HFFc6 (cell line): ENCODE data around the gene RAB35. TPM values are rescaled to one million over a fixed set of nuclear protein-coding genes. Genes with fewer than 3 reads are reported as not detected.

ENCODE experiments used
- DNase-seq: peaks from one replicate; pipeline ENCODE4 v3.0.0-alpha.2; 2018
- H3K27ac Mint-ChIP-seq: 2 replicates; pipeline ENCODE4 v1.8.0; 2020; ENCODE audit warnings: mild to moderate bottlenecking, mixed read lengths
- H3K27me3 Mint-ChIP-seq: 2 replicates; pipeline ENCODE4 v1.8.0; 2021; ENCODE audit warnings: mild to moderate bottlenecking, moderate library complexity, mixed read lengths; ENCODE audit not compliant: insufficient read depth
- H3K36me3 Mint-ChIP-seq: 2 replicates; pipeline ENCODE4 v1.8.0; 2021; ENCODE audit warnings: low read depth, mixed read lengths
- H3K4me1 Mint-ChIP-seq: 2 replicates; pipeline ENCODE4 v1.8.0; 2020; ENCODE audit warnings: low read depth, mixed read lengths
- H3K4me3 Mint-ChIP-seq: 2 replicates; pipeline ENCODE4 v1.8.0; 2020; ENCODE audit warnings: mild to moderate bottlenecking, moderate library complexity, mixed read lengths
- H3K9me3 Mint-ChIP-seq: 2 replicates; pipeline ENCODE4 v1.8.0; 2020; ENCODE audit warnings: mild to moderate bottlenecking, mixed read lengths
- total RNA-seq, 6 experiments: library from RNA; stranded (reverse); fragmentation: NEBNext Ultra II Directional; extraction: Animal tissue kit (Norgen Biotek cat#: 25700); gene quantifications; 2 replicates in 1 of 6; 3 replicates in 5 of 6; pipeline ENCODE4 v1.2.3, GENCODE V29; 2021
- TF ChIP-seq, protein P1 (sequence below): fragments of 200-600 bp; sonication (generic); IDR thresholded peaks from 2 replicates; pipeline ENCODE4 v1.5.0; 2021; ENCODE audit warnings: antibody characterized with exemption, mild to moderate bottlenecking

Gene RAB35
- total RNA-seq, 6 experiments from 2014 or later = 50.5 to 62.0 (median 55.3) TPM

DNA sequence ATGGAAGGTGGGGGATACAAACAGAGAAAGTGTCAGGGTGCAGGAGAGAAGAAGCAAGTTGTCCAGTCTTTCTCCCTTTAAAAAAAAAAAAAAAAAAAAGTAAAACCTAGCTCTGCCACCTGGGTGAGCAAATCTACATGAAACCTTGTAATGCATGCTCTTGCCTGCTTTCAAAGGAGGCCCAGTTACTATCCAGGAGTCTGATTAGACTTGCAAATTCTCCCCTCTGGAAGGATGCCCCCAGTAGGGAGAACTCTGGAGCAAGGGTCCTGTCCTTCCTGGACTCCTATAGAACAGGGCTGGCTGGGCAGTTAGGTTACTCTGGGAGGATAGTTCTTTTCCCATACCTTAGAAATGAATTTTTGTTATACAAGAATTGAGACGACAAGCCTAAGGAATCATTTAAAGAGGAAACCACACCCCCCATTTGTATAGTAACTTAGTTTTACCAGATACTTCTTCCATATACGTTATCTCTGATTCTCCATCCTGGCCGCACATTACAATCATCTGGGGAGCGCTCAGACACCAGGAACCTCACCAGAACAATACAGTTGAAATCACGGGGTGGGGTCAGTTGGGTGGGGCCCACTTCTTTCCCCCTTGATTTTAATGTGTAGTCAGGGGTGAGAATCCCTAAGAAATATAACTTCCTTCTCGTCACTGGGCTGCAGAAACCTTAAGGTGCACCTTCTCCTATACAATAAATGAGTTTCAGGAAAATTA is 30.5 kb downstream of the RAB35 start:
- Mint-ChIP-seq H3K4me3 (peak overlapping the region; percentile 88), H3K9me3 (no peaks in the 10 kb centered on the region), H3K4me1 (peaks cover 18% of the 10 kb centered on the region), H3K27ac (peak overlapping the region; percentile 93), H3K36me3 (peaks cover 3% of the 10 kb centered on the region; the same call in 1 of the 2 replicates), H3K27me3 (peaks cover 12% of the 10 kb centered on the region)
- DNase-seq = no peak
- TF ChIP-seq, protein P1, sequence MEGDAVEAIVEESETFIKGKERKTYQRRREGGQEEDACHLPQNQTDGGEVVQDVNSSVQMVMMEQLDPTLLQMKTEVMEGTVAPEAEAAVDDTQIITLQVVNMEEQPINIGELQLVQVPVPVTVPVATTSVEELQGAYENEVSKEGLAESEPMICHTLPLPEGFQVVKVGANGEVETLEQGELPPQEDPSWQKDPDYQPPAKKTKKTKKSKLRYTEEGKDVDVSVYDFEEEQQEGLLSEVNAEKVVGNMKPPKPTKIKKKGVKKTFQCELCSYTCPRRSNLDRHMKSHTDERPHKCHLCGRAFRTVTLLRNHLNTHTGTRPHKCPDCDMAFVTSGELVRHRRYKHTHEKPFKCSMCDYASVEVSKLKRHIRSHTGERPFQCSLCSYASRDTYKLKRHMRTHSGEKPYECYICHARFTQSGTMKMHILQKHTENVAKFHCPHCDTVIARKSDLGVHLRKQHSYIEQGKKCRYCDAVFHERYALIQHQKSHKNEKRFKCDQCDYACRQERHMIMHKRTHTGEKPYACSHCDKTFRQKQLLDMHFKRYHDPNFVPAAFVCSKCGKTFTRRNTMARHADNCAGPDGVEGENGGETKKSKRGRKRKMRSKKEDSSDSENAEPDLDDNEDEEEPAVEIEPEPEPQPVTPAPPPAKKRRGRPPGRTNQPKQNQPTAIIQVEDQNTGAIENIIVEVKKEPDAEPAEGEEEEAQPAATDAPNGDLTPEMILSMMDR = no peak

DNA sequence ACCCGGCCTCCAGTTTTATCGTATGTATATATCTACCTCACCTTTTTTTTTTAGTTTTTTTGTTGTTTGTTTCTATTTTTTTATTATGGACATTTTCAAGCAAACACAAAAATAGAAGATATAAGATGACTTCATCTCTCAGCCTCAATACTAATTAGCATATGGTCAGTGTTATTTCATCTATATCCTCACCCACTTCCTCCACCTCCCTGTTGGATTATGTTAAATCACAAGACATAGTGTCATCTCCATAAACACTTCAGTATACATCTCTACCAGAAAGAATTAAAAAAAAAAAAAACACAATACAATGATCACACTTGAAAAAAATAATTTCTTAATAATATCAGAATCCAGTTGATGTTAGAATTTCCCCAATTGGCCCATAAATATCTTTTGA is 34.9 kb downstream of the RAB35 start:
- Mint-ChIP-seq H3K27me3 (peaks cover 21% of the 10 kb centered on the region), H3K4me1 (peaks cover 16% of the 10 kb centered on the region), H3K4me3 (no peak overlapping the region), H3K36me3 (no peaks in the 10 kb centered on the region), H3K9me3 (no peaks in the 10 kb centered on the region), H3K27ac (no peak overlapping the region)
- DNase-seq = no peak
- TF ChIP-seq, protein P1 = no peak

DNA sequence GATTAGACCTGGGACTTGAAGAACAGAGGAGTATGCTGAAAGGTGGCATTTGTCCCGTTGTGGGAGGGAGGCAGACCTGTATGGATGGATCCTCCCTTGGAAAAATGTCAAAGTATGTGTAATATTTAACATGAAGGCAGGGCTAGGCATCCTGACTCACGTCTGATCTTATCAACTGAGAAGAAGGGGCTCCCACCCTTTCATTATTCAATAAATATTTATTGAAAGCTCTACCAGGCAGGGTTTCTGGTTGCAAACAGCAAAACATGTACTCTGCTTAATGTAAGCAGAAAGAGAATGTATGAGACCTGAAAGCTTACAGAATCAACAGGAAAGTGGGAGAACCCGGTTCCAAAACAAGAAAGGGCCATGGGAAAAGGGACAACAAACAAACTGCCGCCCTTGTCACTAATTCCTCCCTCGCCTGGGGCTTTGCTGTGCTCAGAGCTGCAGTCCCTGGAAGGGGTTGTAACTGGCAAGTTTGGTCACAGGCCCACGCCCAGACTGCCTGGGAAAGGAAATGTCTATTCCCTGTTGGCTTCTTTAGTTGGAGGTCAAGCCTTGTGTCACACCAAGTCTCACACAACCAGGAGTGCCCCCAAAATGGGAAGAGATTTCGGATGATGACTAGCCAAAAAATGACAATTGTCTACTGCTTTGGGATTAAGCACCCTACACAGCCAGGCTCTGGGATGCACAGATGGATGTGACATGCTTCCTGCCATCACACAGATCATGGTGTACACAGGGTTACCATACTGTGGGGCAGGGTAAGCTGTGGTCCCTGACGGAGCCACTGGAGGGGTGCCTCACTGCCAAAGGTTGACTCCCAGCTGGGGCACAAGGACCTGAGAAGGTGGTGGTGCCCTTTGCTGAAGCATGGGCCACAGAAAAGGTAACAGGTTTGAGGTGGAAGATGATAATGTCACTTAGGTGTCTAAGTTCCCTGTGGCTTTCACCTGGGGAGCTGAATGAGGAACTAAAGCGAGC is 36.8 kb downstream of the RAB35 start:
- H3K4me3 Mint-ChIP-seq = no peak overlapping the region
- TF ChIP-seq, protein P1 = no peak
- no peak overlapping the region for H3K27ac Mint-ChIP-seq
- DNase-seq = peak; percentile 10
- no peaks in the 10 kb centered on the region for H3K36me3 Mint-ChIP-seq
- H3K4me1 Mint-ChIP-seq = peaks cover 8% of the 10 kb centered on the region
- peaks cover 33% of the 10 kb centered on the region for H3K27me3 Mint-ChIP-seq
- H3K9me3 Mint-ChIP-seq = no peaks in the 10 kb centered on the region

DNA sequence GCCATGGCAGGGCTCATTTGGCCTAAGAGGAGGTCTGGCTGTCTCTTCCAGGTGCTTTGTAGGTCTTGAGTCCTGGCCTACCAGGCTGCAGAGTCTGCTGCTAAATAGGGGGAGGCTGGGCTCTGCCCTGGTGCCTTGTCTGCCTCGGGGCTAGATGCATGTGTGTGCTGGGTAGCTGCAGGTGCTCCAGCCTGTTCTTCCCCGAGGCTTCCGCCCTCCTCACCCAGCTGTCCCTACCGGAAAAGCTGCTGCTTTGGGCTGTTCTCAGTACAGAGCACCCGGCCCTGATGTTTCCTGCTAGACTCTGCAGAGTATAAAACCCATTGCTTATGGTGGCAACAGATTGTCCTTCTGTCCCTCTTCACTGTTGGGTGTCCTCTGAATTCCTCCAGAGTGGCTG is 37.7 kb downstream of the RAB35 start:
- Mint-ChIP-seq H3K9me3 (no peaks in the 10 kb centered on the region), H3K27me3 (peaks cover 40% of the 10 kb centered on the region), H3K4me3 (no peak overlapping the region), H3K4me1 (peaks cover 8% of the 10 kb centered on the region), H3K27ac (no peak overlapping the region), H3K36me3 (no peaks in the 10 kb centered on the region)
- no peak for DNase-seq
- TF ChIP-seq, protein P1 = no peak

DNA sequence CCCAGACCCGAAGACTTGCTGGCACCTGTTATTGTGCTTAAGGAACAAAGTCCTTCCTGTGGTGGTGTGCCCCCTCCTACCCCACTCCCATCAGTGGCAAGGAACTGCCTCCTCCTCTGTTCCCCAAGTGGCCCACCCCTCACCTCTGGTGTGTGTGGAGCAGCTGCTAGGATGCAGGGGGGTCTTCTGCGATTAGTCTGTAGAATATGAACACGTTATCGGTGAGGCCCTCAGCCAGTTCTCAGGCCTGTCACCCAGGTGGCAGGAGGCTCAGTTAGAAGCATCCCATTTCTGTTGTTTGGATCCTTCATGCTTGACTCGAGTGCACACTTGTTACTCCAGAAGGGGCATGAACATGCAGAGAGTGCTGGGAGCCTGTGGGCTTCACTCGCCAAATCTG is 39.3 kb downstream of the RAB35 start:
- TF ChIP-seq, protein P1 = no peak
- H3K36me3 Mint-ChIP-seq = no peaks in the 10 kb centered on the region
- no peak for DNase-seq
- H3K9me3 Mint-ChIP-seq = no peaks in the 10 kb centered on the region
- peaks cover 8% of the 10 kb centered on the region for H3K4me1 Mint-ChIP-seq
- no peak overlapping the region for H3K27ac Mint-ChIP-seq
- H3K27me3 Mint-ChIP-seq = peaks cover 42% of the 10 kb centered on the region
- no peak overlapping the region for H3K4me3 Mint-ChIP-seq
